ENCODE results near the gene LSM2. TPM values are rescaled to one million over a fixed set of nuclear protein-coding genes. Genes with fewer than 3 reads are reported as not detected.

LSM2 gene
- total RNA-seq, 4 donors from 2014 or later: 23.5 to 43.0 (median 34.8) TPM

DNA sequence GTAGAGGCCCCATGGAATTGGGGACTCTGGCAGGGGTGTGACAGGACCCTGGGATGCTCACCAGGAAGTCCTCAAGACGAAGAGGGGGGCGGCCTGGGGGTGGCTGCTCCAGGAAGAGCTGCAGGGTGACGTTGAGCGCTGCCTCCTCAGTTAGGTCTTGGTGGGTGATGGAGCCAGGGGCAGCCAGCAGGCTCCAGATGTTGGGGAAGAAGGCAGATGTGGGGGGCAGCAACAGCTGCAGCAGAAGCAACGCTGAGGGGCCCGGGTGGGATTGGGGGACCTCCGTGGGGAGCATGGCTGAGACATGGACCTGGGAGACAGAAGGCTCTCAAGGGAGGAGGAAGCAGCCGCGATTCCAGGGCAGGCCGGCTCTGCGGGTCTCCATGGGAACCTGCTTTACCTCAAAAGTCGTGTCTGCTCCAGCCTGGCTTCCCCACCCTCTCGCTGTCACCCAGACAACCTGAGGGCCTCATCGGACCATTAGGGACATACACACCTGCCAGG lies 30.2 kb downstream of the LSM2 start:
- intact Hi-C loops (cut with DNase I; ENCODE audit: low total_unique reads): no loop called here

GRCh38 chr6:31775633-31776484 lies 30.9 kb downstream of the LSM2 start:
- TF ChIP-seq POLR2A (IDR thresholded peaks at IDR 0.05): no peak
- TF ChIP-seq CTCF (IDR thresholded peaks at IDR 0.05): no peak
- TF ChIP-seq EP300 (IDR thresholded peaks at IDR 0.05; ENCODE audit: low read depth): no peak
- 79 to 82% methylated on average over 7 to 31 of the region's 32 CpGs for WGBS, 2 donors (ENCODE audit: low coverage in 1 of 2)
- in situ Hi-C loops (cut with MboI; ENCODE audit: low pct_ligation_motif_present in 1 of 4, low pct_unique_long_range_greater_than_20kb in 1 of 4, low sequenced_read_pairs in 3 of 4): no loop called here
- intact Hi-C loops (cut with DNase I; ENCODE audit: low total_unique reads): no loop called here
- no peak for DNase-seq
- no peaks in the 10 kb centered on the region for H3K27me3 ChIP-seq
- H3K36me3 ChIP-seq: peaks cover 0 to 10% (median 0%) of the 10 kb centered on the region in 4 donors
- H3K4me1 ChIP-seq: peaks cover 17 to 34% (median 27%) of the 10 kb centered on the region in 4 donors
- H3K9me3 ChIP-seq: no peaks in the 10 kb centered on the region
- H3K4me3 ChIP-seq: no peak overlapping the region
- peak overlapping the region; percentile 47 to 71 (median 59) for H3K27ac ChIP-seq

More for the DNA sequence above, 30.2 kb downstream of the LSM2 start:
- H3K27ac ChIP-seq: peak overlapping the region; percentile 42 to 65 (median 52)
- peaks cover 0 to 10% (median 0%) of the 10 kb centered on the region in 4 donors for H3K36me3 ChIP-seq
- peak overlapping the region in 1 of 4 donors; percentile 9 for H3K4me3 ChIP-seq
- no peaks in the 10 kb centered on the region for H3K27me3 ChIP-seq
- H3K4me1 ChIP-seq: peaks cover 17 to 34% (median 27%) of the 10 kb centered on the region in 4 donors
- 20 to 27% methylated on average over 2 to 14 of the region's 14 CpGs for WGBS, 2 donors (ENCODE audit: low coverage in 1 of 2)
- in situ Hi-C loops (cut with MboI; ENCODE audit: low pct_ligation_motif_present in 1 of 4, low pct_unique_long_range_greater_than_20kb in 1 of 4, low sequenced_read_pairs in 3 of 4): no loop called here
- H3K9me3 ChIP-seq: no peaks in the 10 kb centered on the region
- DNase-seq: no peak
- TF ChIP-seq POLR2A (IDR thresholded peaks at IDR 0.05) (no peak), POLR2AphosphoS5 (IDR thresholded peaks at IDR 0.05) (no peak), CTCF (IDR thresholded peaks at IDR 0.05) (no peak), EP300 (IDR thresholded peaks at IDR 0.05; ENCODE audit: low read depth) (no peak)

DNA sequence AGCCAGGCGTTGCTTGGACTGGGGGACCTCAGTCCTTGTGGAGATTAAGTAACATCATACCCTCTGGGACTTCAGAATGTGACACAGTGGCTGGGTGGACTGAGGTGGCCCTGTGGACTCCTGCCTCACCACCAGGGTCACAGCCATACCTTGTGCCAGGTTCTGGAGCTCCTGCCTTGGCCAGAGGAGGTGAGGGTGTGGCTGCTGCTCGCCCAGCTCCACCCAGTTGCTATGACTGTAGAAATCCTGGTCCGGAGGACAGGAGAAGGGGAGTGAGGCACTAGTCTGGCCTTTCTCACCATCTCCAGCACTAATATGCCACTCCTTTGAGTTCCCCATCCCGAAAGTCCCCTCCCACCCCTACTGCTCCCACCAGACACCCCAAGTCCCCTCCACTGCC lies 31.6 kb downstream of the LSM2 start:
- Histone ChIP-seq H3K4me3 (no peak overlapping the region), H3K9me3 (no peaks in the 10 kb centered on the region), H3K4me1 (peaks cover 18 to 36% (median 29%) of the 10 kb centered on the region in 4 donors), H3K27me3 (no peaks in the 10 kb centered on the region), H3K36me3 (peaks cover 0 to 3% (median 0%) of the 10 kb centered on the region in 4 donors), H3K27ac (peak overlapping the region; percentile 47 to 71 (median 59))
- in situ Hi-C loops (cut with MboI; ENCODE audit: low pct_ligation_motif_present in 1 of 4, low pct_unique_long_range_greater_than_20kb in 1 of 4, low sequenced_read_pairs in 3 of 4): no loop called here
- peak; percentile 74 for DNase-seq
- intact Hi-C loops (cut with DNase I; ENCODE audit: low total_unique reads): no loop called here
- WGBS, 2 donors (ENCODE audit: low coverage in 1 of 2): 52 to 61% methylated on average over 2 of the region's 4 CpGs
- peak in 1 of 3 donors; percentile 12 for TF ChIP-seq POLR2AphosphoS5 (IDR thresholded peaks at IDR 0.05)
- TF ChIP-seq EP300 (IDR thresholded peaks at IDR 0.05; ENCODE audit: low read depth): no peak
- no peak for TF ChIP-seq POLR2A (IDR thresholded peaks at IDR 0.05)
- TF ChIP-seq CTCF (IDR thresholded peaks at IDR 0.05): peak in 4 of 5 experiments; percentile 14 to 65 (median 36)

DNA sequence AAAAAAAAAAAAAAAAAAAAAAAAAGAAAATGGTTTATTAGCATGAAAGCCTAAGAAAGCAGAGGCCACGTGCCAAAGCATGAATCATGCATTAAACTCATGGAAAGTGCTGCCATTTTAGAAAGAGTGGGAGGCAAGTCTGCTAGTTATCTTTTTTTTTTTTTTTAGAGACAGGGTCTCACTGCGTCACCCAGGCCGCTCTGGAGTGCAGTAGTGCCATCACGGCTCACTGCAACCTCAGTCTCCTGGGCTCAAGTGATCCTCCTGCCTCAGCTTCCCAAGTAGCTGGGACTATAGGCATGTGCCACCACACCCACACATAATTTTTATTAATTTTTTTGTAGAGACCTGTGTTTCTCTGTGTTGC lies 34.8 kb downstream of the LSM2 start:
- Histone ChIP-seq H3K4me3 (no peak overlapping the region), H3K9me3 (no peaks in the 10 kb centered on the region), H3K36me3 (no peaks in the 10 kb centered on the region), H3K27me3 (no peaks in the 10 kb centered on the region), H3K4me1 (peaks cover 18 to 33% (median 26%) of the 10 kb centered on the region in 4 donors), H3K27ac (no peak overlapping the region)
- intact Hi-C loops (cut with DNase I; ENCODE audit: low total_unique reads): no loop called here
- in situ Hi-C loops (cut with MboI; ENCODE audit: low pct_ligation_motif_present in 1 of 4, low pct_unique_long_range_greater_than_20kb in 1 of 4, low sequenced_read_pairs in 3 of 4): no loop called here
- DNase-seq: no peak
- TF ChIP-seq EP300 (IDR thresholded peaks at IDR 0.05; ENCODE audit: low read depth) (no peak), POLR2AphosphoS5 (IDR thresholded peaks at IDR 0.05) (no peak), CTCF (IDR thresholded peaks at IDR 0.05) (no peak), POLR2A (IDR thresholded peaks at IDR 0.05) (no peak)
- 63 to 75% methylated on average over 4 of the region's 4 CpGs for WGBS, 2 donors (ENCODE audit: low coverage in 1 of 2)

Data from transverse colon (tissue), 4 donors.